ENCODE measurements around the gene RIPOR3.

DNA sequence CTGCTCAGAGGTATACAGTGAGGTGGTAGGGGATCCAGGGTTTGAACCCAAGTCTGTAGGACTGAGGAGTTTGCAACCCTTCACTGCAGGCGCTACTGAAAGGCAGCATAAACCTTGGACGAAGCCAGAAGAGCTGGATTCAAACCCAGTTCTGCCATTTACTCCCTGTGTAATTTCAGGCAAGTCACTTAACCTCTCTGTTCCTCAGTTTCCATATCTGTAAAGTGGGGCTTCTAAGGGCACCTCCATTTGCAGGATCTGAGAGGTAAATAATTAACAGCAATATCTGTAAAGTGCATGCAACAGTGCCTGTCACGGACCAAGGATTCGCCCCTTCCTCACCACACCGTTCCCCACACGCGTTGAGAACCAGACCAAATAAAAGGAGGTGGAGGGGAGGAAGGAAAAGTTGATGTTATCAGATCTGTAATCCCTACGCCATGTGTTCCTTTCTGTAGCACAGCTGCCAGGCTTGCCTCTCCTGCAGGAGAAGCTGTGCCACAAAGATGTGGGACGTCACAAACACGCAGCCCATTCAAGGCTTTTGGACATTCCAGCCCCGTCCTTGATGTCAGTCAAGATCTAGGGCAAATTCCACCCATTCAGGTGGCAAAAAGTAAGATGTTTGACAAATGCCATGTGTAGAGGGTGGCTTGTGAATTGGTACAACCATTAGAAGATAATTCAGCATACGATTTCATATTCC is 9.8 kb downstream of the RIPOR3 start:
- TF ChIP-seq SMC3 (conservative IDR thresholded peaks at IDR 0.05; ENCODE audit: poor library complexity), result no peak
- TF ChIP-seq EZH2 (IDR thresholded peaks at IDR 0.05; ENCODE audit: borderline replicate concordance, insufficient read depth, low read length, poor library complexity, severe bottlenecking), result no peak
- TF ChIP-seq POLR2AphosphoS5 (IDR thresholded peaks at IDR 0.05), result no peak
